GM12801 (cell line): ENCODE results near the gene PKDCC.

Experiments used
- CTCF ChIP-seq: IDR thresholded peaks from one replicate; pipeline ENCODE4 v1.5.1; 2011; ENCODE audit warnings: control low read depth; ENCODE audit not compliant: insufficient read length; ENCODE audit errors: extremely low read depth

The PKDCC gene

GRCh38 chr2:42047488-42048298 lies at the start of gene PKDCC:
Gene PKDCC (plus strand): TSS chr2:42048021. CDS start chr2:42048200, 179 bp downstream.
- no peak for TF ChIP-seq CTCF

GRCh38 chr2:41998186-41999127 lies 49.4 kb upstream of the PKDCC start:
- no peak for TF ChIP-seq CTCF

- no peak for TF ChIP-seq CTCF
Observed at GRCh38 chr2:41999128-41999480, 48.7 kb upstream of the PKDCC start.

- no peak for TF ChIP-seq CTCF
Observed at GRCh38 chr2:41999592-42000281, 48.1 kb upstream of the PKDCC start.

GRCh38 chr2:42001711-42002201 lies 46.1 kb upstream of the PKDCC start:
- TF ChIP-seq CTCF = no peak

GRCh38 chr2:42007551-42007950 lies 40.3 kb upstream of the PKDCC start:
- TF ChIP-seq CTCF = no peak
